SJCRH30 (cell line): ENCODE measurements around the gene NACC2. TPM values are rescaled to one million over a fixed set of nuclear protein-coding genes. Genes with fewer than 3 reads are reported as not detected.

Experiments
- DNase-seq, 2 experiments: peaks; one replicate each; pipeline ENCODE4 v3.0.0-alpha.2; 2015 to 2020
- H3K27ac ChIP-seq: fragments of 250-450 bp; sonication (Bioruptor Pico); 2 replicates; pipeline ENCODE4 v1.5.1; 2020; ENCODE audit warnings: mild to moderate bottlenecking, moderate library complexity
- H3K27me3 ChIP-seq: fragments of 250-450 bp; sonication (Bioruptor Pico); 2 replicates; pipeline ENCODE4 v1.5.1; 2020; ENCODE audit warnings: mild to moderate bottlenecking, moderate library complexity
- H3K36me3 ChIP-seq: fragments of 250-450 bp; sonication (Bioruptor Pico); 2 replicates; pipeline ENCODE4 v1.5.1; 2020; ENCODE audit warnings: mild to moderate bottlenecking, moderate library complexity
- H3K4me1 ChIP-seq: fragments of 250-450 bp; sonication (Bioruptor Pico); 2 replicates; pipeline ENCODE4 v1.5.1; 2020; ENCODE audit warnings: mild to moderate bottlenecking, moderate library complexity
- H3K4me3 ChIP-seq: fragments of 250-450 bp; sonication (Bioruptor Pico); 2 replicates; pipeline ENCODE4 v1.5.1; 2020; ENCODE audit warnings: mild to moderate bottlenecking, moderate library complexity
- H3K9me3 ChIP-seq: fragments of 250-450 bp; sonication (Bioruptor Pico); replicated peaks from 2 replicates; pipeline ENCODE4 v1.5.1; 2020; ENCODE audit warnings: mild to moderate bottlenecking, moderate library complexity
- total RNA-seq: library from RNA; depleted of rRNA; stranded (reverse); fragments of >200 nt; shearing (Covaris generic); gene quantifications from 2 replicates; pipeline ENCODE4 v1.2.3, GENCODE V29; 2014

Gene NACC2
- total RNA-seq, 1 experiment from 2014 or later = 4.4 TPM

GRCh38 chr9:136098210-136098609 is 3.1 kb upstream of the NACC2 start:
- no peak overlapping the region for H3K4me3 ChIP-seq
- H3K4me1 ChIP-seq = peaks cover 21% of the 10 kb centered on the region
- no peaks in the 10 kb centered on the region for H3K9me3 ChIP-seq
- DNase-seq = no peak
- peaks cover 48% of the 10 kb centered on the region for H3K27me3 ChIP-seq
- H3K27ac ChIP-seq = no peak overlapping the region
- H3K36me3 ChIP-seq = no peaks in the 10 kb centered on the region

- peaks cover 46% of the 10 kb centered on the region for H3K27me3 ChIP-seq
- no peaks in the 10 kb centered on the region for H3K9me3 ChIP-seq
- H3K36me3 ChIP-seq = no peaks in the 10 kb centered on the region
- peaks cover 26% of the 10 kb centered on the region for H3K4me1 ChIP-seq
- DNase-seq = no peak
- no peak overlapping the region for H3K27ac ChIP-seq
- H3K4me3 ChIP-seq = no peak overlapping the region
Measured at GRCh38 chr9:136096505-136097001, 1.5 kb upstream of the NACC2 start.

- Histone ChIP-seq H3K4me1 (peaks cover 40% of the 10 kb centered on the region), H3K9me3 (no peaks in the 10 kb centered on the region), H3K4me3 (peak overlapping the region; percentile 58), H3K27me3 (peaks cover 32% of the 10 kb centered on the region), H3K27ac (no peak overlapping the region), H3K36me3 (no peaks in the 10 kb centered on the region)
- peak in 1 of 2 experiments; percentile 53 for DNase-seq
Measured at GRCh38 chr9:136093995-136094881, 851 bp downstream of the NACC2 start.

GRCh38 chr9:136093346-136093986 is 1.6 kb downstream of the NACC2 start:
- DNase-seq = no peak

GRCh38 chr9:136092741-136093140 is 2.3 kb downstream of the NACC2 start:
- H3K4me3 ChIP-seq = no peak overlapping the region
- peaks cover 22% of the 10 kb centered on the region for H3K27me3 ChIP-seq
- H3K4me1 ChIP-seq = peaks cover 44% of the 10 kb centered on the region
- H3K9me3 ChIP-seq = no peaks in the 10 kb centered on the region
- H3K36me3 ChIP-seq = no peaks in the 10 kb centered on the region
- no peak overlapping the region for H3K27ac ChIP-seq
- no peak for DNase-seq

More at GRCh38 chr9:136093346-136093986, 1.6 kb downstream of the NACC2 start:
- Histone ChIP-seq H3K36me3 (no peaks in the 10 kb centered on the region), H3K9me3 (no peaks in the 10 kb centered on the region), H3K27me3 (peaks cover 25% of the 10 kb centered on the region), H3K4me1 (peaks cover 44% of the 10 kb centered on the region), H3K4me3 (peak overlapping the region; percentile 58; the same call in 1 of the 2 replicates), H3K27ac (no peak overlapping the region)

- H3K4me1 ChIP-seq = peaks cover 44% of the 10 kb centered on the region
- no peaks in the 10 kb centered on the region for H3K9me3 ChIP-seq
- no peaks in the 10 kb centered on the region for H3K36me3 ChIP-seq
- no peak for DNase-seq
- peaks cover 17% of the 10 kb centered on the region for H3K27me3 ChIP-seq
- no peak overlapping the region for H3K4me3 ChIP-seq
- H3K27ac ChIP-seq = peak overlapping the region; percentile 26; the same call in 1 of the 2 replicates
Measured at GRCh38 chr9:136092353-136092650, 2.8 kb downstream of the NACC2 start.

GRCh38 chr9:136091582-136092352 is 3.3 kb downstream of the NACC2 start:
- Histone ChIP-seq H3K9me3 (no peaks in the 10 kb centered on the region), H3K27me3 (peaks cover 13% of the 10 kb centered on the region), H3K4me1 (peaks cover 44% of the 10 kb centered on the region), H3K27ac (peak overlapping the region; percentile 26; the same call in 1 of the 2 replicates), H3K36me3 (no peaks in the 10 kb centered on the region), H3K4me3 (no peak overlapping the region)
- DNase-seq = peak; percentile 68 to 79

GRCh38 chr9:136090768-136091581 is 4.1 kb downstream of the NACC2 start:
- H3K36me3 ChIP-seq = no peaks in the 10 kb centered on the region
- H3K27me3 ChIP-seq = peaks cover 7% of the 10 kb centered on the region
- peak in 1 of 2 experiments; percentile 11 for DNase-seq
- no peak overlapping the region for H3K4me3 ChIP-seq
- H3K4me1 ChIP-seq = peaks cover 44% of the 10 kb centered on the region
- peak overlapping the region; percentile 24; the same call in 1 of the 2 replicates for H3K27ac ChIP-seq
- H3K9me3 ChIP-seq = no peaks in the 10 kb centered on the region

GRCh38 chr9:136090056-136090735 is 4.9 kb downstream of the NACC2 start:
- Histone ChIP-seq H3K27me3 (peaks cover 4% of the 10 kb centered on the region), H3K27ac (no peak overlapping the region), H3K4me3 (no peak overlapping the region), H3K36me3 (no peaks in the 10 kb centered on the region), H3K4me1 (peaks cover 44% of the 10 kb centered on the region), H3K9me3 (no peaks in the 10 kb centered on the region)
- peak in 1 of 2 experiments; percentile 5 for DNase-seq

- H3K27ac ChIP-seq = no peak overlapping the region
- H3K4me3 ChIP-seq = no peak overlapping the region
- peaks cover 44% of the 10 kb centered on the region for H3K4me1 ChIP-seq
- H3K36me3 ChIP-seq = no peaks in the 10 kb centered on the region
- DNase-seq = no peak
- H3K27me3 ChIP-seq = peaks cover 4% of the 10 kb centered on the region
- H3K9me3 ChIP-seq = no peaks in the 10 kb centered on the region
Measured at GRCh38 chr9:136089697-136090045, 5.4 kb downstream of the NACC2 start.

- H3K4me1 ChIP-seq = peaks cover 41% of the 10 kb centered on the region
- peaks cover under 1% of the 10 kb centered on the region for H3K27me3 ChIP-seq
- peak in 1 of 2 experiments; percentile 4 for DNase-seq
- no peak overlapping the region for H3K4me3 ChIP-seq
- H3K36me3 ChIP-seq = no peaks in the 10 kb centered on the region
- H3K27ac ChIP-seq = no peak overlapping the region
- H3K9me3 ChIP-seq = no peaks in the 10 kb centered on the region
Measured at GRCh38 chr9:136088939-136089696, 6.0 kb downstream of the NACC2 start.

- no peaks in the 10 kb centered on the region for H3K9me3 ChIP-seq
- peaks cover 37% of the 10 kb centered on the region for H3K4me1 ChIP-seq
- peak in 1 of 2 experiments; percentile 12 for DNase-seq
Measured at GRCh38 chr9:136088481-136088938, 6.6 kb downstream of the NACC2 start.

More at GRCh38 chr9:136088481-136088938, 6.6 kb downstream of the NACC2 start:
- H3K27me3 ChIP-seq = no peaks in the 10 kb centered on the region; the same call in 1 of the 2 replicates
- H3K36me3 ChIP-seq = no peaks in the 10 kb centered on the region
- no peak overlapping the region for H3K4me3 ChIP-seq
- no peak overlapping the region for H3K27ac ChIP-seq
